Raji (cell line): Measurements from ENCODE around the gene TSHZ3.

Experiments
- POLR2A ChIP-seq: IDR thresholded peaks from 2 replicates; pipeline ENCODE4 v1.6.1; 2011; ENCODE audit warnings: low read depth, low read length, control low read depth; ENCODE audit not compliant: insufficient read depth

TSHZ3 gene

GRCh38 chr19:31350033-31350692 is 927 bp upstream of the TSHZ3 start:
- no peak for TF ChIP-seq POLR2A

- TF ChIP-seq POLR2A = no peak
These were observed 616 bp downstream of the TSHZ3 start for GRCh38 chr19:31348481-31349159.

GRCh38 chr19:31347828-31348392 is 1.3 kb downstream of the TSHZ3 start:
- TF ChIP-seq POLR2A = no peak

- no peak for TF ChIP-seq POLR2A
These were observed 1.9 kb downstream of the TSHZ3 start for GRCh38 chr19:31347354-31347753.

- TF ChIP-seq POLR2A = no peak
These were observed 2.8 kb downstream of the TSHZ3 start for GRCh38 chr19:31346184-31347059.

- TF ChIP-seq POLR2A = no peak
These were observed 4.8 kb downstream of the TSHZ3 start for GRCh38 chr19:31344403-31344802.

- TF ChIP-seq POLR2A = no peak
These were observed 6.3 kb downstream of the TSHZ3 start for GRCh38 chr19:31342926-31343325.

GRCh38 chr19:31340042-31341025 is 8.9 kb downstream of the TSHZ3 start:
- no peak for TF ChIP-seq POLR2A

DNA sequence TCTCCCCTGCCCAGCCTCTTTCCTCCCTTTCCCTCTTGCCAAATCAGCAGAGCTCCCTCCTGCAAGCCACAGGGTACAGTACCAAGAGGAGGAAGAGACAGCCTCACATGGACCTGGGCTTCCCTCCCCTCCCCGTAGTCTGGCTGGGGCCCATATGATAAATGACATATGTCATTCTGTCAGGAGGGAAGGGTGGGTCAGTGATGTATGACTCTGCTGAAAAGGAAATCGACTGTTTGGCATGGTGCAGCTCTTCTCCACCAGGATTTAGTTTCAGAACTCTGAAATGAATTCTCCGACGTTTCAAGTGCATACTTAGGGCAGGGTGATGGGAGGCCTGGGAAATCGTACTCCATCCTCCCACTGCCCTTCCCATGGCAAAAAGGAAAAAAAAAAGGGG is 9.8 kb downstream of the TSHZ3 start:
- TF ChIP-seq POLR2A = no peak

DNA sequence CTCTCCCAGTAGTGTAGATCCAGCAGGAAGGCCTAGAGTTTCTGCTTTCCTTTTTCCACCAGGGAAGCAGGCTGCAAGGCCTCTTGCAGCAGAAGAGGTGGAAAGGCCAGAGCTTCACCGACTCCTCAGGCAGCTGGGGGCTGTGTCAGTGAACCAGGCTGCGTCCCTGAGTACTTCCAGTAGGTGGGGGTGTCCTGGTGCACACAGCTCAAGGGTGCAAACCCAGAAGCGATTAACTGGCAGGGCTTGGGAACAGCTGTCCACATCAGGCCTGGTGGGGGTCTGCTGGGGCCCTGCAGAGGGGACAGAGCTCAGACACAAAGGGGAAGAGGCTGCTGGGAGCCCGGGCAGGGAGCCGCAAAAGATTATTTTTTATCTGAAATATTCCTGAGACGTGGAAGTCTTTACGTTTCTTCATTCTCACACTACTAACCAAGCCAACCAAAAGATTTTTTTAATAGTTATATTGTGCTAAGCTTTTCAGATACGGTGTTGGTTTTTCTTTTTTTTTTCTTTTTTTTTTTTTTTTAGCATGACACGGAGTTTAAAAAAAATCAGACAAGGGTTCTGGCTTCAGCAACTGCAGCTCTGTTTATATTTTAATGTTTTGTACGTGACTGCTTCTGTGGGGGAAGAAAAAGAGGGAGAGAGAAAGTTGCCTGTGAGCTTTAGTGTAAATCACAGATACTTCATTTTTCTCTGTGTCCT is 11.0 kb downstream of the TSHZ3 start:
- TF ChIP-seq POLR2A = no peak

DNA sequence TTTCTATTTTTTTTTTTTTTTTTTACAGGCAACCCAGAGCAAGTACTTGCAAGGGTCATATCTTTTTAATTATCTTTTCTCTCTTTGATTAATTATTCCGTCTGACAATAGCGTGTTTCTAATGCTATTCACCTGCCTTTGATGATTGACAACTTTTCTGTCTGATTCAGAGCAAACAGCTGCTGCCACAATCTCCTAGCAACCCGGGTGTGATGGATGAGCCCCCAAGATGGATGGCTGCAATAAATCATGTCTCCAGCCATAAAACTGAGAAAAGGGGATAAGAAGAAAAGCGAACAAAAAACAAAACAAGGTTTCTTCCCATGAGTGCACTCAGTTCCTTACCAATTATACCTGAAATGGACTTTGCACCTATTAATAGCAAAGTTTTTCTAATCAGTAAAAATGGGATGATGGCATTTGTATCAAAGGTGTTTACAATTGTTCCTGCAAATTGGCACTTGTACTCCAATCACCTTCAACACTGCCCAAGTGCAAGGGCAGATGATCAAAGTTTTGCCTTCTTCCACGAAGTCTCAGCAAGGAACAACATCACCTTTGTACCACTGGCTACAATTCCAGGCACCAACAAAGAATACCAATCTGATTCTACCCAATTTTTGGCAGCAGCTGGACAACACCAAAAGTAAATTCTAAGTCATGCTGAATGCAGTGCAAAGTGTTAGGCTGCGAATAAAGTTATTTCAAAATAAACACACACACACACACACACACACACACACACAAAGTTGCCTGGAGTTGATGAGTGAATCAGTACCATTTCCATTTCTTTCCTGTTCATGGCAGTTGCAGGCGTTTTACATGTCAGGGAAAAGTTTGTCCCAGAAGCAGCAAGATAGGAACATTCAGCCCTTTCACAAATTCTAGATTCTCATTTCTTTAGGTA is 12.0 kb downstream of the TSHZ3 start:
- TF ChIP-seq POLR2A = no peak

DNA sequence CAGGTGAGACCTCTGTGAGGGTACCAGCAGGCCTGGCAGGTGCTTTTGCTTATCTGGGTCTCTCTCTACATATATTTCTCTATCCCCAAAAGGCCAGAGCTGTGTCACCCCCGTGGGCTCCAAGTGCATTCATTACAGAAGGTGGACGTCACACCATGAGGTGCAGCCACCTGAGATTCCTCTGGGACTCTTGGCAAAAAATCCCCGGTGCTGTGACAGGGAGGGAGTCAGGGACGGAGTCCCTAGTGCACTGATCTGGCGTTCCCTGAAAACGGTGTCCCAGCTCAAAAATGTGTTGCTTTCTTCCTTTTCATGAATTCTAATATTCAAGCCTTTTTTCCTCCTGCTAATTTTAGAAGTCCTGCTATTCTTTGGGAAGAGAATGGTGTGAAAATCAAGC is 13.5 kb downstream of the TSHZ3 start:
- TF ChIP-seq POLR2A = no peak
